ENCODE results near the gene PDE6G. TPM values are rescaled to one million over a fixed set of nuclear protein-coding genes. Genes with fewer than 3 reads are reported as not detected.

Gene PDE6G
- total and polyA plus RNA-seq, 2 of the 8 experiments (the other 6 are each of a cell fraction or from before 2014, with no cell fraction given), result 5.8 to 12.9 TPM

DNA sequence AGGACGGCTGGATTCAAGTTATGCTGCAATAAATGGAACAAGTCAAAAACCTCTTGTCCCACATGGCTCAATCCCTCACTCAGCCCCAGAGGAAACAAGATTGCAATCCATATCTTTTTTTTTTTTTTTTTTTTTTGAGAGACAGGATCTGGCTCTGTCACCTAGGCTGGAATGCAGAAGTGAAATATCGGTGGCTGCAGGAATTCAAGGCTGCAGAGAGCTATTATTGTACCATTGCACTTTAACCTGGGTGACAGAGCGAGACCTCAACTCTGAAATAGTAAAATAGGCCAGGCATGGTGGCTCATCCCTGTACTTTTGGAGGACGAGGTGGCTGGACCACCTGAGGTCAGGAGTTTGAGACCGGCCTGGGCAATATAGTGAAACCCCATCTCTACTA lies 2.7 kb upstream of the PDE6G start (continued):
- TF ChIP-seq, protein P1, sequence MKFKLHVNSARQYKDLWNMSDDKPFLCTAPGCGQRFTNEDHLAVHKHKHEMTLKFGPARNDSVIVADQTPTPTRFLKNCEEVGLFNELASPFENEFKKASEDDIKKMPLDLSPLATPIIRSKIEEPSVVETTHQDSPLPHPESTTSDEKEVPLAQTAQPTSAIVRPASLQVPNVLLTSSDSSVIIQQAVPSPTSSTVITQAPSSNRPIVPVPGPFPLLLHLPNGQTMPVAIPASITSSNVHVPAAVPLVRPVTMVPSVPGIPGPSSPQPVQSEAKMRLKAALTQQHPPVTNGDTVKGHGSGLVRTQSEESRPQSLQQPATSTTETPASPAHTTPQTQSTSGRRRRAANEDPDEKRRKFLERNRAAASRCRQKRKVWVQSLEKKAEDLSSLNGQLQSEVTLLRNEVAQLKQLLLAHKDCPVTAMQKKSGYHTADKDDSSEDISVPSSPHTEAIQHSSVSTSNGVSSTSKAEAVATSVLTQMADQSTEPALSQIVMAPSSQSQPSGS (IDR thresholded peaks at IDR 0.05; ENCODE audit: low read length), result no peak

All from H1 (cell line).